ENCODE results near the gene TPTE.
"Not testable (repeated sequence)": the region's sequence is repeated elsewhere in the genome, so short reads cannot be mapped to it uniquely, and the experiment has no call there.

Gene TPTE

GRCh38 chr21:10521091-10521598, at the start of gene TPTE:
Gene TPTE (plus strand): TSS chr21:10521583. CDS start chr21:10538724, 17,141 bp downstream.
- no peak for DNase-seq

GRCh38 chr21:10471999-10472398, 49.4 kb upstream of the TPTE start:
- not testable (repeated sequence) for DNase-seq

- not testable (repeated sequence) for DNase-seq
These were observed 43.6 kb upstream of the TPTE start for GRCh38 chr21:10477794-10478193.

- not testable (repeated sequence) for DNase-seq
These were observed 41.5 kb upstream of the TPTE start for GRCh38 chr21:10479875-10480274.

GRCh38 chr21:10484864-10485263, 36.5 kb upstream of the TPTE start:
- DNase-seq = not testable (repeated sequence)

GRCh38 chr21:10490453-10490852, 30.9 kb upstream of the TPTE start:
- not testable (repeated sequence) for DNase-seq

- DNase-seq = no peak
These were observed 10.3 kb upstream of the TPTE start for GRCh38 chr21:10511116-10511515.

- DNase-seq = not testable (repeated sequence)
These were observed 4.5 kb upstream of the TPTE start for GRCh38 chr21:10516889-10517288.

GRCh38 chr21:10517904-10518303, 3.5 kb upstream of the TPTE start:
- not testable (repeated sequence) for DNase-seq

GRCh38 chr21:10521835-10522500, 585 bp downstream of the TPTE start:
- not testable (repeated sequence) for DNase-seq

GRCh38 chr21:10539956-10540355, 18.6 kb downstream of the TPTE start:
- no peak for DNase-seq

GRCh38 chr21:10544376-10544775, 23.0 kb downstream of the TPTE start:
- DNase-seq = not testable (repeated sequence)

GRCh38 chr21:10547868-10548267, 26.5 kb downstream of the TPTE start:
- not testable (repeated sequence) for DNase-seq

GRCh38 chr21:10548331-10548954, 27.1 kb downstream of the TPTE start:
- DNase-seq = not testable (repeated sequence)

- DNase-seq = not testable (repeated sequence)
These were observed 49.4 kb downstream of the TPTE start for GRCh38 chr21:10570803-10571202.

GRCh38 chr21:10574531-10575310, 53.3 kb downstream of the TPTE start:
- not testable (repeated sequence) for DNase-seq

- DNase-seq = no peak
These were observed 53.9 kb downstream of the TPTE start for GRCh38 chr21:10575311-10575667.

GRCh38 chr21:10578910-10579309, 57.5 kb downstream of the TPTE start:
- not testable (repeated sequence) for DNase-seq

GRCh38 chr21:10589115-10589514, 67.7 kb downstream of the TPTE start:
- not testable (repeated sequence) for DNase-seq

GRCh38 chr21:10607074-10607473, 85.7 kb downstream of the TPTE start:
- not testable (repeated sequence) for DNase-seq

GRCh38 chr21:10614285-10614684, 92.9 kb downstream of the TPTE start:
- not testable (repeated sequence) for DNase-seq

GRCh38 chr21:10616061-10616460, 94.7 kb downstream of the TPTE start:
- DNase-seq = not testable (repeated sequence)

GRCh38 chr21:10616535-10616934, 95.2 kb downstream of the TPTE start:
- no peak for DNase-seq
